ENCODE measurements around the gene LDLRAD4.

DNA sequence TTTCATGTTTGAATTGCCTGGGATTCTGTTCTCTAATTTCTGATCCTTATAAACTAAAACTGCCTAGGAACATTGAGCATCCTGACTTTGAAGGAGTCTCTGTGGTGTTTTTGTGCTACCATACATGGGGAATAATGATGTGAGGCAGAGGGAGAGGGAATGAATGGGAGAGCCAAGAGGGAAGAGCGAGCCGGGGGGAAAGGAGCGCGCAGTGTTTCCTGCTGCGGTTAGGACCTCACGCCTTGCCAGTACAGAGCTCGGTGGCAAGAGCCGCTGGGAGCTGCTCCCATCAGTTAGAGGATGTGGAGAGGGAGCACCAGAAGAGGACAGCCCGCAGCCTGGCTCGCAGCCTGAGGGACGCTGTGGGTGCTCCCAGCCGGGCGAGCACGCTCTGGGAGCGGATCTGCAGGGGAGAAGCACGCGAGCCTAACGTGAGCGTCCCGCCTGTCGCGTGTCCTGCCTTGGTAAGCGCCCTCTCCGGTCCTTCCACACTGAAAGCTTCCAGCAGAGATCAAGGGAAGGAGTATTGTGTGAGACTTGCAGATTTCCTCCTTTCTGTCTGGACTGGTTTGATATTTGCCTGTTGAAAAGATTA lies 393.1 kb downstream of the LDLRAD4 start:
- TF ChIP-seq EP300 (IDR thresholded peaks at IDR 0.05; ENCODE audit: borderline replicate concordance) (no peak), CEBPB (IDR thresholded peaks at IDR 0.05) (no peak), ZBTB7A (IDR thresholded peaks at IDR 0.05; ENCODE audit: low read depth) (no peak), RAD21 (IDR thresholded peaks at IDR 0.05; ENCODE audit: low read depth) (no peak), CREB1 (IDR thresholded peaks at IDR 0.05; ENCODE audit: low read depth) (no peak), TEAD4 (IDR thresholded peaks at IDR 0.05) (no peak), TAF1 (IDR thresholded peaks at IDR 0.05; ENCODE audit: low read depth) (no peak)
- TF ChIP-seq, protein P1, sequence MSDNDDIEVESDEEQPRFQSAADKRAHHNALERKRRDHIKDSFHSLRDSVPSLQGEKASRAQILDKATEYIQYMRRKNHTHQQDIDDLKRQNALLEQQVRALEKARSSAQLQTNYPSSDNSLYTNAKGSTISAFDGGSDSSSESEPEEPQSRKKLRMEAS (IDR thresholded peaks at IDR 0.05), result no peak
- TF ChIP-seq, protein P2, sequence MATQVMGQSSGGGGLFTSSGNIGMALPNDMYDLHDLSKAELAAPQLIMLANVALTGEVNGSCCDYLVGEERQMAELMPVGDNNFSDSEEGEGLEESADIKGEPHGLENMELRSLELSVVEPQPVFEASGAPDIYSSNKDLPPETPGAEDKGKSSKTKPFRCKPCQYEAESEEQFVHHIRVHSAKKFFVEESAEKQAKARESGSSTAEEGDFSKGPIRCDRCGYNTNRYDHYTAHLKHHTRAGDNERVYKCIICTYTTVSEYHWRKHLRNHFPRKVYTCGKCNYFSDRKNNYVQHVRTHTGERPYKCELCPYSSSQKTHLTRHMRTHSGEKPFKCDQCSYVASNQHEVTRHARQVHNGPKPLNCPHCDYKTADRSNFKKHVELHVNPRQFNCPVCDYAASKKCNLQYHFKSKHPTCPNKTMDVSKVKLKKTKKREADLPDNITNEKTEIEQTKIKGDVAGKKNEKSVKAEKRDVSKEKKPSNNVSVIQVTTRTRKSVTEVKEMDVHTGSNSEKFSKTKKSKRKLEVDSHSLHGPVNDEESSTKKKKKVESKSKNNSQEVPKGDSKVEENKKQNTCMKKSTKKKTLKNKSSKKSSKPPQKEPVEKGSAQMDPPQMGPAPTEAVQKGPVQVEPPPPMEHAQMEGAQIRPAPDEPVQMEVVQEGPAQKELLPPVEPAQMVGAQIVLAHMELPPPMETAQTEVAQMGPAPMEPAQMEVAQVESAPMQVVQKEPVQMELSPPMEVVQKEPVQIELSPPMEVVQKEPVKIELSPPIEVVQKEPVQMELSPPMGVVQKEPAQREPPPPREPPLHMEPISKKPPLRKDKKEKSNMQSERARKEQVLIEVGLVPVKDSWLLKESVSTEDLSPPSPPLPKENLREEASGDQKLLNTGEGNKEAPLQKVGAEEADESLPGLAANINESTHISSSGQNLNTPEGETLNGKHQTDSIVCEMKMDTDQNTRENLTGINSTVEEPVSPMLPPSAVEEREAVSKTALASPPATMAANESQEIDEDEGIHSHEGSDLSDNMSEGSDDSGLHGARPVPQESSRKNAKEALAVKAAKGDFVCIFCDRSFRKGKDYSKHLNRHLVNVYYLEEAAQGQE (IDR thresholded peaks at IDR 0.05; ENCODE audit: low read depth), result no peak
